SW480 (cell line): ENCODE results near the gene ZDHHC16.
"Not testable (repeated sequence)": the region's sequence is repeated elsewhere in the genome, so short reads cannot be mapped to it uniquely, and the experiment has no call there.

Experiments used
- DNase-seq: peaks from one replicate; pipeline ENCODE4 v3.0.0-alpha.2; 2016; ENCODE audit warnings: low spot score

ZDHHC16 gene

GRCh38 chr10:97445722-97446639 lies at the start of gene ZDHHC16, which contains the start of gene EXOSC1:
ZDHHC16 (plus strand) TSS chr10:97446175; CDS start chr10:97451676, 5,501 bp downstream.
EXOSC1 (minus strand) TSS chr10:97446006; CDS start chr10:97445985, 21 bp downstream.
- DNase-seq, result peak; percentile 96

- DNase-seq, result peak; percentile 71
These were observed 46.0 kb upstream of the ZDHHC16 start for GRCh38 chr10:97399843-97400545.

GRCh38 chr10:97400665-97401454 lies 45.1 kb upstream of the ZDHHC16 start, which contains the start of gene RRP12:
RRP12 (minus strand) TSS chr10:97401340; CDS start chr10:97401231, 109 bp downstream.
- DNase-seq, result peak; percentile 97

- DNase-seq, result no peak
These were observed 44.5 kb upstream of the ZDHHC16 start for GRCh38 chr10:97401455-97401919.

DNA sequence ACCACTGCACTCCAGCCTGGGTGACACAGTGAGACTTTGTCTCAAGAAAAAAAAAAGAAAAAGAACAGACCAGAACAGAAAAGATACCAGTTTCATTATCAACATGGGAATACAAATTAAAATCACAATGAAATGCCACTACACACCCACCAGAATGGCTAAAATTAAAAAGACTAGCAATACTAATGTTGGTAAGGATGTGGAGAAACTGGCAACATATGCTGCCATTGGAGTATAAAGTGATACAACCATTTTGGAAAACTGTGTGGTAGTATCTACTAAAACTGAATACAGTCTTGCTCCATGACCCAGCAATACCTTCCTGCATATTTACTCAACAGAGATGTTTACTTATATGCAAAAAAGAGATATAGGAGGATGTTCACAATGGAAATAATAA lies 41.9 kb upstream of the ZDHHC16 start:
- DNase-seq, result no peak

GRCh38 chr10:97406064-97406463 lies 39.9 kb upstream of the ZDHHC16 start:
- DNase-seq, result no peak

GRCh38 chr10:97406483-97406882 lies 39.5 kb upstream of the ZDHHC16 start:
- DNase-seq, result not testable (repeated sequence)

GRCh38 chr10:97407211-97407951 lies 38.6 kb upstream of the ZDHHC16 start:
- DNase-seq, result peak; percentile 86

- DNase-seq, result no peak
These were observed 38.1 kb upstream of the ZDHHC16 start for GRCh38 chr10:97407952-97408248.

- no peak for DNase-seq
These were observed 37.4 kb upstream of the ZDHHC16 start for GRCh38 chr10:97408496-97408992.

- DNase-seq, result no peak
These were observed 34.6 kb upstream of the ZDHHC16 start for GRCh38 chr10:97411406-97411805.

- peak; percentile 17 for DNase-seq
These were observed 33.1 kb upstream of the ZDHHC16 start for GRCh38 chr10:97412891-97413304.

- no peak for DNase-seq
These were observed 29.4 kb upstream of the ZDHHC16 start for GRCh38 chr10:97416565-97416964.

- not testable (repeated sequence) for DNase-seq
These were observed 22.2 kb upstream of the ZDHHC16 start for GRCh38 chr10:97423757-97424098.

DNA sequence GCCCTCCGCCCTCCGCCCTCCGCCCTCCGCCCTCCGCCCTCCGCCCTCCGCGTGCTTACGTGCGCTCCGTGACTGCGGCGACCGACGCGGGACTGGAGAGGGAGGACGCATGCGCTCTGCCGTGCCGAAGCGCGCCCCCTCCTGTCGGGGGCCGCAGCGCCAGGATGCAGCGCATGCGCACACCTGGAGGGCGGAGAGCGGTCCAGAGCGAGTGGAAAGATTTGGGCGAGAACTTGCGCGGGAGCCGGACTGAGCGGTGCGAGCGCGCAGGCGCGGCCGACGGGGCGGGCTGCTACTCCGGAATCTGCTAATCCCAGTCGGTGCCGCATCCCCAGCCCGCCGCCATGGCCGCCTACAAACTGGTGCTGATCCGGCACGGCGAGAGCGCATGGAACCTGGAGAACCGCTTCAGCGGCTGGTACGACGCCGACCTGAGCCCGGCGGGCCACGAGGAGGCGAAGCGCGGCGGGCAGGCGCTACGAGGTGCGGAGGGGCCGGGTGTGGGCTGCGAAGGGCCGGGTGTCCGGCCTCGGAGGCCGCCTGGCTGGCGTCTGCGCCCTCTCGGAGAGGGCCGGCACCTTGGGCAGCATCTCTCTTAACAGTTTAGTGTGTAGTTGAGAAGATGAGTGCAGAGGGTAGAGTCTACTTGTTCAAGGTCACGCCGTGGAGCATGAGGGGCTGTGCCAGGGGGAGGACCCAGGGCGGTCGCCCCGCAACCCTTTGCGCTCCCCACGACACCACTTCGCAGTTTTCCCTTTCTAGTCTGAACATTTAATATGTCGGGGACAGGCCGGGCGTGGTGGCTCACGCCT lies 19.8 kb upstream of the ZDHHC16 start, which contains the start of gene PGAM1:
Gene PGAM1 (plus strand): TSS at position 228 of the 812 bp plus-strand sequence. CDS start 117 bp downstream, at position 345.
- peak; percentile 92 for DNase-seq

DNA sequence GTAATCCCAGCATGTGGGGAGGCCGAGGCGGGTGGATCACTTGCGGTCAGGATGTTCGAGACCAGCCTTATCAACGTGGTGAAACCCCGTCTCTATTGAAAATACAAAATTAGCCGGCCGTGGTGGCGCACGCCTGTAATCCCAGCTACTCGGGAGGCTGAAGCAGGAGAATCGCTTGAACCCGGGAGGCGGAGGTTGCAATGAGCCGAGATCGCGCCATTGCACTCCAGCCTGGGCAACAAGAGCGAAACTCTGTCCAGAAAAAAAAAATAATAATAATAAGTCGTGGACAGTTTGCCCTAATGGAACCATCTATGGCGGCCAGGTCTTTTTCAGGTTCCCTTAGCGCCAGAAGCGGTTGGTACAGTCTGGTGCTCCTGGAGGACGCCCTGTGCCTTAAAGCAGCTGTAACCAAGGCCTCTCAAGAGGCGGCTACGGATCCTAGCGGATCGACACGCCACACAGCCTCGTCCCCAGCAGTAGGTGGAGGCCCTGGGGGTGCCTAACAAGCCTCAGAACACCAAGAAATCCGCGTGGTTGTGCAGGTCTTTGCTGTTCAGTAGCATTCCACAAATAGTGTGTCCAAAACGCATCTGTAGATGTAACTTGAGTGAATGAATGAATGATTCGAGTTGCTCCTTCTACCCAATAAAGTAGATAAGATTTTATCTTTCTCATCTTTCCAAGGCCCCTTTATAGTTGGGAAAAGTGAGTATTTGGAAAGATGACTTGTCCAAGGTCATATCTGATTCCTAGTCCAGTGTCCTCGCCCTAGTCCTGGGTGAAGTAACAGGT lies 19.0 kb upstream of the ZDHHC16 start:
- DNase-seq, result no peak

- peak; percentile 54 for DNase-seq
These were observed 18.3 kb upstream of the ZDHHC16 start for GRCh38 chr10:97427571-97428179.

- no peak for DNase-seq
These were observed 17.4 kb upstream of the ZDHHC16 start for GRCh38 chr10:97428572-97428981.

DNA sequence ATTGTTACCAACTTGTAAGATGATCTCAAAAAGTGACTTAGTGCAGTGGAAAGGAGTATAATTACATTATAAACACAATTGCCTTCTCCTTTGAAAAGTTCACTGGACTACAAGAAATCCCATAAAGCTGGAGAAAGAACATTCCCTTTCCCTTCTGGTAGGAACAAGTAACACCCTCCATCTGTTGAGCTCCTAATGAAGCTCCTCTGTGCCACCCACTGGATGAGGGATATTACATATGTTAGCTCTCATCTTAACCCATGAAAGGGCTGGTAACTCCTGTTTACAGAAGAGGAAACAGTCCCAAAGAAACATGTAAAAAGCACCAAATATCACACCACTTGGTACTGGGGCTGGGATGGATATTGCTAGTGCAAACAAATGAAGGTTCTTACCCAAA lies 11.9 kb upstream of the ZDHHC16 start:
- no peak for DNase-seq
